Measurements from ENCODE around the gene YY2. TPM values are rescaled to one million over a fixed set of nuclear protein-coding genes. Genes with fewer than 3 reads are reported as not detected.
"Not testable (repeated sequence)": the region's sequence is repeated elsewhere in the genome, so short reads cannot be mapped to it uniquely, and the experiment has no call there.

The YY2 gene
- total RNA-seq, 4 donors from 2014 or later: 0.26 to 4.4 (median 3.7) TPM; not detected in 1

GRCh38 chrX:21816136-21816535 is 39.7 kb upstream of the YY2 start:
- no peaks in the 10 kb centered on the region for H3K27me3 ChIP-seq
- H3K9me3 ChIP-seq: no peaks in the 10 kb centered on the region
- TF ChIP-seq POLR2A (IDR thresholded peaks at IDR 0.05) (no peak), CTCF (IDR thresholded peaks at IDR 0.05) (no peak)
- no peak overlapping the region for H3K4me3 ChIP-seq
- H3K27ac ChIP-seq: no peak overlapping the region
- no peak for DNase-seq
- no peaks in the 10 kb centered on the region for H3K4me1 ChIP-seq
- H3K36me3 ChIP-seq: no peaks in the 10 kb centered on the region
- intact Hi-C loops (cut with DNase I; ENCODE audit: low total_unique reads): no loop called here

- H3K4me3 ChIP-seq; DNase-seq; H3K4me1 ChIP-seq; H3K36me3 ChIP-seq; H3K27ac ChIP-seq; H3K9me3 ChIP-seq; intact Hi-C loops (cut with DNase I; ENCODE audit: low total_unique reads); H3K27me3 ChIP-seq: not testable (repeated sequence)
Measured at GRCh38 chrX:21820170-21820569, 35.6 kb upstream of the YY2 start.

GRCh38 chrX:21821875-21822274 is 33.9 kb upstream of the YY2 start:
- TF ChIP-seq POLR2A (IDR thresholded peaks at IDR 0.05): no peak
- no peak for TF ChIP-seq CTCF (IDR thresholded peaks at IDR 0.05)
- DNase-seq: no peak
- Histone ChIP-seq H3K36me3 (no peaks in the 10 kb centered on the region), H3K4me3 (no peak overlapping the region), H3K27ac (no peak overlapping the region), H3K27me3 (no peaks in the 10 kb centered on the region), H3K4me1 (no peaks in the 10 kb centered on the region), H3K9me3 (no peaks in the 10 kb centered on the region)
- intact Hi-C loops (cut with DNase I; ENCODE audit: low total_unique reads): no loop called here

GRCh38 chrX:21831496-21831895 is 24.3 kb upstream of the YY2 start:
- TF ChIP-seq CTCF (IDR thresholded peaks at IDR 0.05) (no peak), POLR2A (IDR thresholded peaks at IDR 0.05) (no peak)
- Histone ChIP-seq H3K9me3 (no peaks in the 10 kb centered on the region), H3K27me3 (no peaks in the 10 kb centered on the region), H3K4me3 (no peak overlapping the region), H3K4me1 (no peaks in the 10 kb centered on the region), H3K27ac (no peak overlapping the region), H3K36me3 (no peaks in the 10 kb centered on the region)
- intact Hi-C loops (cut with DNase I; ENCODE audit: low total_unique reads): no loop called here
- no peak for DNase-seq

- Histone ChIP-seq H3K27ac (no peak overlapping the region), H3K27me3 (no peaks in the 10 kb centered on the region), H3K36me3 (no peaks in the 10 kb centered on the region), H3K4me1 (no peaks in the 10 kb centered on the region), H3K4me3 (no peak overlapping the region), H3K9me3 (no peaks in the 10 kb centered on the region)
- TF ChIP-seq POLR2A (IDR thresholded peaks at IDR 0.05) (no peak), CTCF (IDR thresholded peaks at IDR 0.05) (no peak)
- intact Hi-C loops (cut with DNase I; ENCODE audit: low total_unique reads): no loop called here
- DNase-seq: no peak
Measured at GRCh38 chrX:21837056-21837455, 18.7 kb upstream of the YY2 start.

GRCh38 chrX:21838937-21839333 is 16.9 kb upstream of the YY2 start:
- Histone ChIP-seq H3K9me3 (no peaks in the 10 kb centered on the region), H3K27me3 (no peaks in the 10 kb centered on the region), H3K4me1 (no peaks in the 10 kb centered on the region), H3K4me3 (peak overlapping the region; percentile 46 to 61), H3K36me3 (no peaks in the 10 kb centered on the region), H3K27ac (peak overlapping the region; percentile 66 to 75)
- intact Hi-C loops (cut with DNase I; ENCODE audit: low total_unique reads): no loop called here
- no peak for DNase-seq
- TF ChIP-seq POLR2A (IDR thresholded peaks at IDR 0.05) (no peak), CTCF (IDR thresholded peaks at IDR 0.05) (no peak)

Measured in uterus (tissue), 4 donors.